NOMO-1 (cell line): ENCODE results near the gene PHF2.
A peak's percentile ranks its signal among the peaks of the same experiment; 100 is the strongest.

Source experiments
- DNase-seq, 2 experiments: peaks; one replicate each; lab custom pipeline; 2025; ENCODE audit not compliant: unreplicated experiment in 2 of 2; lab: John Stamatoyannopoulos, UW

PHF2 gene

GRCh38 chr9:93675336-93676150 lies 99.2 kb downstream of the PHF2 start:
- DNase-seq = no peak

DNA sequence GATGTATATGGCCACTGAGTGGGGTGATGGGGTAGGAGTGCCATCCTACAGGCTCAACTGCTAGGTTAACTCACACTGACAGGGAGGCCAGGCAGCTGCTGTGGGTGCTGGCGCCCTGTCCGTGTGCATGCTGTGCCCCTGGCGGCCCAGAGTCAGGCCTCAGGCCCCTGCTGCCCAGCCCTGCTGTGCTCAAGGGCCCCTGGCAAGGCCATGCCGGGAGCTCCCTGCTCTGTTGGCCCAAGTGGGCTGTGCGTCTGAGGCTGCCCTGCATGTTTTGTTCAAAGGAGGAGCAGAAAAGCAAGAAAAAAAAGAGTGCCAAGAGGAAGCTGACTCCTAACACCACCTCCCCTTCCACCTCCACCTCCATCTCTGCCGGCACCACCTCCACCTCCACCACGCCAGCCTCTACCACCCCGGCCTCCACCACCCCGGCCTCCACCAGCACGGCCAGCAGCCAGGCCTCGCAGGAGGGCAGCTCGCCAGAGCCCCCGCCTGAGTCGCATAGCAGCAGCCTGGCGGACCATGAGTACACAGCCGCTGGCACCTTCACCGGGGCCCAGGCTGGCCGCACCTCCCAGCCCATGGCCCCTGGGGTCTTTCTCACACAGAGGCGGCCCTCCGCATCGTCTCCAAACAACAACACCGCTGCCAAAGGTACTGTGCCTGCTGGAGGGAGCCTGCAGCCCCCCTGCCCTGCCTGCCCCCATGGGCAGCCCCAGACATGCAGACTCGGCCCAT lies 100.1 kb downstream of the PHF2 start:
- DNase-seq = no peak

- DNase-seq = no peak
Observed at GRCh38 chr9:93677048-93677571, 100.7 kb downstream of the PHF2 start.

GRCh38 chr9:93677641-93678136 lies 101.3 kb downstream of the PHF2 start:
- no peak for DNase-seq

DNA sequence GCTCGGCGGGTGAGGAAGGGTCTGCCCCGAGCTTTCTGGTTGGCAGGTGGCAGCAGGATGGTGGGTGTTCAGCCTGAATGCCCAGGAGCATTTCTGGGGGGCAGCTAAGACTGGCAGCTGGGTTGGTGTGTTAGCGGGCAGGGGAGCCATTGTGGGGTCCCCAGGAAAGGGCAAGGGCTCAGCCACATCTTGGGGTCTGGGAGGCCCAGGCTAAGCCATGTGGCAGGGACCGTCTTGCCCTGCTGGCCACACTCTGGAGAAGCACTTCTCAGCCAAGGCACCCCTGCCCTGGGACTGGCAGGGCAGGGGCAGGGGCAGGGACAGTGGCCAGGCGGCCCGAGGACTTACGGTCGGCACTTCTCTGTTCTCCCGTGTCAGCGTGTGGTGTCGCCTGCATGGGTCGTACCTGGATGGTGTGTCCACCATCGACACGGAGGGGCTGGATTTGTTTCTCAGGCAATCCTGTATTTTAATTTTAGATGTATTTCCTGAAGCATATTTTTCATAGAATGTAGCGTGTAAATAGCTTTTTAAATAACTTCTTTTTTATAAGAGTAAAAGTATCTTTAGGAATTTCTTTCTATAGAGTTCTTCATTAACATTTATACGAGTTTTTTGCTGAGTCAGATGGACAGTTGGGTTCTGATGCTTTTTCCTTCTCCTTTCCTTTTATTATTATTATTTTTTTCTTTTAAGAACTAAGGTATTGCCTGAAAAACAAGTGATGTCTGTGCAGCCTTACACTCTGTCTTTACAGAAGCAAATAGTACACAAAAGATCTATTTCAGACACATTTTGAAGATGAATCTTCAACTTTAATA lies 102.0 kb downstream of the PHF2 start:
- no peak for DNase-seq

- no peak for DNase-seq
Observed at GRCh38 chr9:93679536-93680442, 103.4 kb downstream of the PHF2 start.

GRCh38 chr9:93680443-93681268 lies 104.3 kb downstream of the PHF2 start:
- DNase-seq = no peak

GRCh38 chr9:93681269-93682154 lies 105.1 kb downstream of the PHF2 start:
- DNase-seq = no peak

DNA sequence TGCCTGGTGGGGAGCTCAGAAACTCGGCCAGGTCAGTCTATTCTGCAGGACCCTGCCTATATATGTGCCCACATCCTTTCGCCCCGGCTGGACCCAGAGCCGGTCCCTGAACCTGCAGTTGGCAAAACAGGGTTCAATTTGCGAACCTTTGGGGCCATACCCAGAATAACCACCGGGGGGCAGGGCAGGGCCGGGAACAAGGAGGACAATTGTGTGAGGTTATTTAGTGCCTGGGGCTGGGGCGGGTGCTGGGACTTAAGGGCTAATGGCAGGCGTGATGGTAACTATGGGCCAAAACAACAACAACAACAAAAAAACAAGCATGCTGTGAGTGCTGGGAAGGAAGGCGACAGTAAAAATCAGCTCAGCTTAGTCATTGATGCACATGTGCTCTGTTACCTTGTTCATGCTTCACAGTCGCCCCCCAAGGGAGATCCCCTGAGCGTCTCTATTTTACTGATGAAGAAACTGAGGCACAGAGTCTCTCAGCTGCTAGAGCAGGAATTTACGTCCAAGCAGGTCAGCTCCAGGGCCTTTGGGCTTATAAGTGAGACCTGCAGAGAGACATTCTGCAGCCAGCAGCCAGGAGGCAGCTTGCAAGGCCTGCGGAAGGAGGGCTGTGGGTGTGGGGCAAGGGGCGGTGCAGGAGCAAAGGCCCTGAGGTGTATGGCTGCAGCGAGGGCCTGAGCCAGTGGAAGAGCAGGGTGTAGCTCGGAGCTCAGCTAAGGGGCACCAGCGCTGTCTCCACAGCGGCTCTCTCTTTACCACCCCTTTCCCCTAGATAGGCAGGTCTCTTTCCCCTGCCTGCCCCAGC lies 106.0 kb downstream of the PHF2 start:
- peak; percentile 14 to 50 for DNase-seq

DNA sequence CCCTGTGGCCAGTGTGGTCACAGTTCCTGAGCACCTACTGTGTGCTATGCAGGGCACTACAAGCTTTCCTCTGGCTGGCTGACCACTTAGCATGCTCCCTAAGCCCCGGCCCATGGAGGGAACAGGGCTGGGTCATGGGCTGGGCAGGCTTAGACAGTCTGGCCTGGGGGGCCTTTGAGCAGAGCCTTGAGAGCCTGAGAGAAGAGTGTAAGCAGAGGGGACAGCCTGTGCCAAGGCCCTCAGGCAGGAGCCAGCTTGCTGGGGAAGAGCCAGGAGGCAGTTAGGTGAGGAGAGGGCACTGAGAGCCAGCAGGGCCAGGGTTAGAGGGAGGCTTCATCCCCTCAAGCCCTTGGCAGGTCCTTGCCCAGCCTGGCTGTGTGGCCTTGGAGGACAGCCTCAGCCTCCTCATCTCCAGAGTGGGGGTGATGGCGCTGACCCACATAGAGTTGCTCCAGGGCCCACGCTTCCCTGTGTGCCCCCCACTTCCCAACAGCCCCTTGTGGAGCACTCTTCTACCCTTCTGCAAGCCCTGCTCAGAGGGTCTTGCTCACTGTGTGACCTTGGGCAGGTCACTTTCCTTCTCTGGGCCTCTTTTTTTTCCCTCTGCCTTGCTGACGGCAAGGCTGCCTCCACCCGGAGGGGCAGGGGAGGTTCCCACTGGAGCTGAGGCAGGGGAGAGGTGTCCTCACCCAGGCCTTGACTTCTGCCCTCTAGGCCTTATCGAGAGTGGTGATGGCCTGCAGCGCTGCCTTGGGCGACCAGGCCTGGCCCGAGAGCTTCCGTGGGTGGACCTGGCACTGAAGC lies 107.1 kb downstream of the PHF2 start:
- no peak for DNase-seq

DNA sequence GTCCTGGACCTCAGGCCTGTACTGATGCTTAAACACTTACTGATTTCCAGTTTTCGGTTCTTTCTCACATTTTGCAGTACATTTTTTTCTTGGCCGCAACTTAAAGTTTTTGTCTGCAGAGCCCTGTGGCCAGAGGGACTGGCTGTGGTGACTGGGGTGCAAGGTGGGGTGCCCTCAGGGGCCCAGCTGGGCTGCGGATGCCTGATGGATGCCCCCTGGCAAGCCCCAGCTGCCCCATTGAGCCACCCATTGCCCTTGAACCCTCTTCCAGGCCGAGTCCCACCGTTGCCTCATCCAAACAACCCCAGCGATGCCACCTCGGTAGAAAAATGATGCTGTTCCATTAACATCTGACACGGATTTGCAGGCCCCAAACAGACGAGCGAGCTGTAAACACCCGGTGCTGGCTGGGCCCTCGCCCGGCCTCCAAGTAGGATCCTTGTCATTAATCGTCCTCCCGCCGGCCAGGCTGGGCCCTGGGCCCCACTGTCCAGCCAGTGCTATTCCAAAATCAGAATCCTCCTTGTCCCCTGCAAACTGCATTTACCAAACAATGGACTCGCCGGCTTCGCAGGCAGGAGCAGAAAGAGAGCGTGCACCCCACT lies 107.9 kb downstream of the PHF2 start:
- no peak for DNase-seq

DNA sequence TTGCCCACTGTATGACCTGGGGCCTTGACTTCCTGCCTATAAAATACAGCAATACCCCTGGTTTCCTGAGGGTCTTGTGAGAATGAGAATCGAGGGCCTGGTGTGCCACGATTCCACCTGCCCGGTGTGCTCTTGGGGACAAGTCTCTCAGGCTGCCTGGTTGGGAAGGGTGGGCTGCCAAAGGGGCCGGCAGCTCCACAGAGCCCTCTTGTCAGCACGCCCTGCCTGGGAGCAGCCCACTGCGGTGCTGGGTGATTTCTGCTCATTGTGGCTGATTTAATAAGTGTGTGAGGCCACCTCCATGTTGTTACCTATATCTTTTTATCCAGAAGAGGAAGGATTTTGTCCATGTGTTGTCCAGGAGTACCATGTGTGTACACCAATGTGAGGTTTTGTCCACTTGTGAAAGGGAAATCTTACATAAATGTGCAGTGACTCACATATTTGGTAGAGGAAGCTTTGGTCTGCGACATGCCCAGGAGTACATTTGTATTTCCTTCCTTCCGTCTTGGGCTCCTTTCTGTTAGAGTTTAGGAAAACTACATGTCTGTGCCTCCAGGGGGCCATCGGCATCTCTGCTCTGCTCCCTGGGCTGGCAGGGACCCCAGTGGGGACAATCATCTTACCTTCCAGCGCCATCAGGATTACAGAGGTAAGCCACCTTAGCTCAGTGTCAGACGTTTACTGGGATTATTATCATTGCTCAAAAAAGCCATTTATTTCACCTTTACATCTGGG lies 108.6 kb downstream of the PHF2 start:
- peak; percentile 12 to 16 for DNase-seq

DNA sequence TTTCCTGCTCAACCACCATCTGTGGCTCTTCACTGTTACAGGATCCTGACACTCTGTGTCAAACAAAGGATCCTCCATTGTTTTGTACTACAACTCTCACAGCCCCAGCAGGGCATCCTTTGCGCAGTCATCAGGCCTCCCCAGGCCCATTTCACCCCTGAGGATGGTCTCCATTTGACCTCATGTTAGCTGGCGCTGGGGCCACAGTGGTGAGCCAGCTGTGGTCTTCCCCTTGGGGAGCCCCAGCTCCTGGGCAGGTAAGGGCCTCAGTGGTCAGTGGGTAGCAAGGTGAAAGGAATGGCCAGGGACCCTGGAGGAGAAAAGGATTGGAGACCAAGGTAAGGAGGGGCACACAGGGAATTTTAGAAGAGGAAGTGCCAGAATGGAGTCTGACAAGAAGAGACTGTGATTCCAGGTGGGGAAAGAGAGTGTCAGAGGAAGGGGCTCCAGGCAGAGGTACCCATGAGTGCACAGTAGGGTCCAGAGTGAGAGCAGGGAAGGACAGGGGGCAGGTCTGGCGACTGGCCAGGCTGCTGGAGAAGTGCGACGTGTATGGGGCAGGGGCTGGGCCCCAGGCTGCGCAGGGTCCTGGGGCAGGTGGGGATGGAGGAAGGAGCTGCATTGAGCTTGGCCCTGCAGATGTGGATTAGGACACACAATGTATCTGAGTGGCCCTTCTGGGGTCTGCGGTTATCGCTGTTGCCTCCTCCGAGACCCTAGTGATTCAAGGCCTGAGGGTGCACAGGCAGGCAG lies 109.9 kb downstream of the PHF2 start:
- no peak for DNase-seq

DNA sequence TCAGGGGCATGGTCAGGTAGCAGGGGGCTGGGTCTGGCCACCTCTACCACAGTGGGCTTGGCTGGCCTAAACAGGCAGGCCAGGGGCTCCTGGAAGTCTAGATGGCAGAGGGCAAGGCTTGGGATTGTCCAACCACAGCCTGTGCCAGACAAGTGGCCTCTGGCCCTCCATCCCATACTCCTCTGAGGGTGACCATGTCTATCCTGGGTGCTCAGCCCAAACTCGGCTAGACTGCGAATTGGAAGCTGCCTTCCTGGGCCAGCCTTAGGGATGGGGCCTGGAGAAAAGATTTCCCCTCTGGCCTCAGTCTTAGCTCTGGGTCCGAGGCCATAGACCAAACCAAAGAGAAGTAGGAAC lies 110.5 kb downstream of the PHF2 start:
- no peak for DNase-seq

GRCh38 chr9:93690618-93691017 lies 114.2 kb downstream of the PHF2 start:
- no peak for DNase-seq
